Measurements from ENCODE around the gene SLC38A1.
"Not testable (repeated sequence)": the region's sequence is repeated elsewhere in the genome, so short reads cannot be mapped to it uniquely, and the experiment has no call there.

The SLC38A1 gene

DNA sequence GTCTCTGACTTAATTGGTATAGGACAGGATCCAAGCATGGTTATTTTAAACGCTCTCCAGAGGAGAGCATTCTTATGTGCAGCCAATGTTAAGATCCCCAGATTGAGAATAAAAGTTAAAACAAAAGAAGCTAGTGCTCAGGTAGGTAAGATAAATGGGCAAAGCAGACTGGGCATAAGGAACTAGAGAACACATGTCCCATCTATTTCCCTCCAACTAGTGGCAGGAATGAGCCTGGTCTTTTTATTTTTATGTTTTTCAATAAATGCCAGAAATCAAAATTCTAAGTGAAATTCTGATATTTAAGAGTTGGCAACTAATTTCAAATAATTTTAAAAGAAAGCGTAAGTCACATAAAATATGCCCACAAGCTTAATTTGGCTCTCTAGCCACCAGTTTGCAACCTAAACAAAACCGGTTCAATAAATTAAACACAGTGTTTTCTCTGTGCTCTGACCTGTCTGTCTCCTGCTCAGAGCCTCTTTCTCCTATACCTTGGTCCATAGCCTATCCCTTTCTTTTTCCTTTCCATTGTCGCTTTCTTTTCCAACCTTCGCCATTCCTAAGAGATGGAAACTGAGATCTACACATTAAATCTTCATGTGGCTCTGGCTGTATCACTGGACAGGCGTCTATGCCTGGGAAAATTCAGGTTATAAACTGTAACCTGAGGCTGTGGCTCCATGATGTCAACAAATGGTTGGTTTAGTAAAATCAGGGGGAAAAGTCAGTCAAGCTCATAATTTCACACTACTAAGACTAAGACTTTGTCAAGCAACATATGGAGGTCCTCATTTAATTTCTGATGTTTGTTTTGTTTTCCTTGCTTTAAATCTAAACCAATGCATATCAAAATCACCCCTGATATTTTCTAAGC lies 5.5 kb downstream of the SLC38A1 start:
- DNase-seq, result no peak

DNA sequence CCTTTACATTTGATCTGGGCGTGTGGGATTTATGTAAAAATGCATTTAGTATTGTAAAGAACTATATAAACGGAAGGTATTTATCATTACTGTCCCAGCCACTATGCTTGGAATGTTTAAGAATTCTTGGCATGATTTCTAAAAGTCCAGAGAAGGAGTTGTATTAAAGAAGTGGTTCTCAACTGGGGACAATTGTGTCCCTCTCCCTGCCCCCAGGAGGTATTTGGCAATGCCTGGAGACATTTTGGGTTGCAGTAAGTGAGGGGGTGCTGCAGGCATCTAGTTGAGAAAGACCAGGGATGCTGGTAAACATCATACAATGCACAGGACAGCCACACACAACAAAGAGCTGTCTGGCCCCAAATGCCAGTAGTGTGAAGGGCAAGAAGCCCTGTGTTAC lies 7.2 kb downstream of the SLC38A1 start:
- no peak for DNase-seq

DNA sequence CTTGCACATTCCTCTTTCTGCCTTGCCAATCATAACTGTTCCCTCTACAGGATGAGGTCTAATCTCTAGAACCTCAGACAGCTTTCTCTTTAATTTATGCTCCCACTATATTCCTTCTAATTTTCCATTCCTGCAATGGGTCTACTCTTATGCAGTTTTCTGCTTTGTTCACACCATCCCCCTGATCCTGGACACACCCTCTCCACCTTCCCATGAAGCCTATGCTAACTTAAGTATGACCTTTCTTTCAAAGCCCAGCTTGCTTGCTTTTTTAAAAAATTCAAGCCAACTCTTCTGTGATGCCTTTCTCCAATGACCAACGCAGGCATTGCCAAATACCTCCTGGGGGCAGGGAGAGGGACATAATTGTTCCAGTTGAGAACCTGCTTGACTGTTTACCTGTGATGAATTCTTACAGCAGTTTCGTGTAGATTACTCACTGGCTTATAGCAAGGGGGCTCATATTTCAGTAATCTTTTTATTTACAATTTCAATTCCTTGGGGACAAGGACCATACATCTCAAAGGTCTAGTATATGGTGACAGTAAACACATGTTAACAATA lies 7.8 kb downstream of the SLC38A1 start:
- no peak for DNase-seq

DNA sequence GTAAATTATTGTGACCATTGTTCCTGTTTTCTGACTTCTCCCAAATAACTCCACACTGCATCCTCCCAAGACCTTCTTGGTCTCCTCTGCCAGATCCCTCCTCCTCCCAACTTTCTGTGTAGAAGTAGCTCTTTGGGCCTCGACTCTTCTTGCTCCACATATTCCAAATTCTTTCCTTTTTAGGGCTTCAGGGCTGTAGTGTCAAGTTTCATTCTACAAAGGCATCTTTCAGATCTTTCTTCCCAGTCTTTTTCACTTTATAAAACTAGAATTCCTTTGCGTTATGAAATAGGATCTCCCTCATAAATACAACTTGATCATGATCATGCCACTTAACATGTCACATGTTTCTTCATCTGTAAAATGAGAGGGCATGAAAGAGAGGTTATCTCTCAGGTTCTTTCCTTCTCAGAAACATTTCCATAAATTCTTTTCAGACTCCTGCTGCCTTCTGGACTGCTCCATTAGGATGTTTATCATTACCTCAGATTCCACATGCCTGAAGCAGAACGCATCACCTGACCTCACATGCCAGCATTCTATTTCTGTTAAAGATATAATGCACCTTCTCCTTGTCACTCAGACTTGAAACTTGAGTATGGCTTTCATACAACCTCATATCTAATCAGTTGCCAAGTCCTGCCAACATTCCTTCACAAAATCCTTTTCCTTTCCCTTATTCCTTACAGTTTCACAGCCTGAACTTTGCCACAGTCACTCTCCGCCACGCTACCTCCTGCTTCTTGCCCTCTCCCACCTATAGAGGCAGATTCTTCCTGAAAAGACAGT lies 8.5 kb downstream of the SLC38A1 start:
- no peak for DNase-seq

DNA sequence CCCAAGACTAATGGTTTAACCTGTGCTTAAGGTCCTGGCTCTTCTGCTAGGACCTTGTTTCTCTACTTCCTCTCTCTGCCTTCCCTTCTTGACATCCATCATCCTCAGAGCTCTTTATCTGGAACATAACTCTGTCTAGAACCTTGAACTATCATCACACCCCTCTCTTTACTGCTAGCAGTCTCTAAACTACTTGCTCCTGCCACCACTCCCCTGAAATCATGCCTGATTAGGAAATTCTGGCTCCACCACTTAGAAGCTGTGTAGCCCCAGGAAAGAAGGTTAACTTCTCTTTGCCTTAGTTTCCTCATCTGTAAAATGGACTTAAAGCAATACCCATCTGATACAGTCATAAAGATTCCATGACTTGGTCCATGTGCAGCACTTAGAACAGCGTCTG lies 9.1 kb downstream of the SLC38A1 start:
- DNase-seq, result no peak

DNA sequence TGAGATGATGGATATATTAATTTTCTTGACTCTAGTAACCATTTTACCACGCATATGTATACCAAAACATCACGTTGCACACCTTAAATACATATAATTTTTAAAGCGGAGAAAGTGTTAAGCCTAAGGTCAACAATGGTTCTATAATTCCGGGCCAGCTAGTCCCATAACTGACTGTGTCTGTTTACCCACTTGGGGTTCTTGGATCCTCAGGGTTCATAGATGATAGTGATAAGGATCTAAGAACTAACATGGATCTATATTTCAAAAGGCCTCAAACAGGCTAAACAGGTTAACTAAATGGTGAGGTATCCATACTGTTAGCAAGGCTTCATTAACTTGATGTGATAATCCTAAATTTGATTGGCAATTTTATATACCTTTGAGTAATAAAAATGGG lies 9.8 kb downstream of the SLC38A1 start:
- DNase-seq, result no peak

DNA sequence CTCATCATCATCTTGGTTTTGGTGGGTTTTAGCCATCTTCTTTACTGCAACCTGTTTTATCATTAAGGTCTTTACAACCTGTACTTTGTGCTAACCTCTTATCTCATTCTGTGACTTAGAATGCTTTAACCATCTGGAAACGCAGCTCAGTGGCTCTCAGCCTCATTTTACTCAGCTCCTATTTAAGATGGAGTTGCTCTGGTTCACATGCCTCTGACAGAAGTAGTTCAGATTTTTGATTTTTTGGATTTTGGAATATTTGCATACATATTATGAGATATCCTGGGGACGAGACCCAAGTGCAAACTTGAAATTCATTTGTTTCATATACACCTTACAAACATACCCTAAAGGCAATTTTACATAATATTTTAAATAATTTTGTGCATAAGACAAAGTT lies 10.7 kb downstream of the SLC38A1 start:
- no peak for DNase-seq

DNA sequence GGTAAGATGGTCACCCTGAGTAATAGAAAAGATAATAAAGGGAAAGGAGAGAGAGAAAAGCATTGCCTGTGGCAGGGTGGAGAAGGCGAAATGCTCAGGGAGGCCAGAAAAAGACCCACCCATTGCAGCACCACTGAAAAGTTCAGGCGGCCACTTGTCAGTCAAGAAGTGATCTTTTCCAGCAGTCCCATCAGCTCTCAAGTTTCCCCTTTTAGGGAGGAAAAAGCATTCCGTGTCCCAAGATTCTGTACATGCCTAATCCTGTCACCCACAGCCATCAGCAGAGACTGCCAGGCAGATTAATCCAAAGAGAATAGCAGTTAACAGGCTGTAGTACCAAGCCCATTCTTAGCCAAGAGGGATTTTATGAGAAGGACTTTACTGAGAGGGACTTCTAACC lies 11.9 kb downstream of the SLC38A1 start:
- no peak for DNase-seq

DNA sequence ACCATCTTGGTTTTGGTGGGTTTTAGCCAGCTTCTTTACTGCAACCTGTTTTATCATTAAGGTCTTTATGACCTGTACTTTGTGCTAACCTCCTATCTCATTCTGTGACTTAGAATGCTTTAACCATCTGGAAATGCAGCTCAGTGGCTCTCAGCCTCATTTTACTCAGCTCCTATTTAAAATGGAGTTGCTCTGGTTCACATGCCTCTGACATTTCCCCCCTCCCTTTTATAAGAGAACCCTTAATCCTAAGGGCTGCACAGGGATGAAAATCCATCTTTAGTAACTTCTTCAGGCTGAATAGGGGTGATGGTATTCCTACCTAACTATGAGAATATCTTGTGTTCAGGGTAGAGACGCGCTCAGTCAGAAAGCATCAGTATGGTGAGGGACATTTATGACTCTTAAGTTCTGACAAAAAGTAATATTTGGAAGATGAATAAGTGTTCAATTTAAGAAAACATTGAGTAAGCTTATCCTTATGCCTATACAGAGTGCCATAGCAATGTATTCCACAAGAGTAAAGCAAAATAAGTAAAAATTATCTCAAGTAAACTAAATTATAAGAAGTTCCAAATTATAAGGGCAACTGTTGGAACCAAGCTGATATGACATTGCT lies 15.2 kb downstream of the SLC38A1 start:
- no peak for DNase-seq

DNA sequence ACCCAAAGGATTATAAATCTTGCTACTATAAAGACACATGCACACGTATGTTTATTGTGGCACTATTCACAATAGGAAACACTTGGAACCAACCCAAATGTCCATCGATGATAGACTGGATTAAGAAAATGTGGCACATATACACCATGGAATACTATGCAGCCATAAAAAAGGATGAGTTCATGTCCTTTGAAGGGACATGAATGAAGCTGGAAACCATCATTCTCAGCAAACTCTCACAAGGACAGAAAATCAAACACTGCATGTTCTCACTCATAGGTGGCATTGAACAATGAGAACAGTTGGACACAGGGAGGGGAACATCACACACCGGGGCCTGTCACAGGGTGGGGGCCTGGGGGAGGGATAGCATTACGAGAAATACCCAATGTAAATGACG lies 16.8 kb downstream of the SLC38A1 start:
- not testable (repeated sequence) for DNase-seq

DNA sequence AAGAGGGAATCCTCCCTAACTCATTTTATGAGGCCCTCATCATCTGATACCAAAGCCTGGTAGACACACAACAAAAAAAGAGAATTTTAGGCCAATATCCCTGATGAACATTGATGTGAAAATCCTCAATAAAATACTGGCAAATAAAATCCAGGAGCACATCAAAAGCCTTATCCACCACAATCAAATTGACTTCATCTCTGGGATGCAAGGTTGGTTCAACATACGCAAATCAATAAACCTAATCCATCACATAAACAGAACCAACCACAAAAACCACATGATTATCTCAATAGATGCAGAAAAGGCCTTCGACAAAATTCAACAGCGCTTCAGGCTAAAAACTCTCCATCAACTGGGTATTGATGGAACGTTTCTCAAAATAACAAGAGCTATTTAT lies 18.9 kb downstream of the SLC38A1 start:
- not testable (repeated sequence) for DNase-seq

DNA sequence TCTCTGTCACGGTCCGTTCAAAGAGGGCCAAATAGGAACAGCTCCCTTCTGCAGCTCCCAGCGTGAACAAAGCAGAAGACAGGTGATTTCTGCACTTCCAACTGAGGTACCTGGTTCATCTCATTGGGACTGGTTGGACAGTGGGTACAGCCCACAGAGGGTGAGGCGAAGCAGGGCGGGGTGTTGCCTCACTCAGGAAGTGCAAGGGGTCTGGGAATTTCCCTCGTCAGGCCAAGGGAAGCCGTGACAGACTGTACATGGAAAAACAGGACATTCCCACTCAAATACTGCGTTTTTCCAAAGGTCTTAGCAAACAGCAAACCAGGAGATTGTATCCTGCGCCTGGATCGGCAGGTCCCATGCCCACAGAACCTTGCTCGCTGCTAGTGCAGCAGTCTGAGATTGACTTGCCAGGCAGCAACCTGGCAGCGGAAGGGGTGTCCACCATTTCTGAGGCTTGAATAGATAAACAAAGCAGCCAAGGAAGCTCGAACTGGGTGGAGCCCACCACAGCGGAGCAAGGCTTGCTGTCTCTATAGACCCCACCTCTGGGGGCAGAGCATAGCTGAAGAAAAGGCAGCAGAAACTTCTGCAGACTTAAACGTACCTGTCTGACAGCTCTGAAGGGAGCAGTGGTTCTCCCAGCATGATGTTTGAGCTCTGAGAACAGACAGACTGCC lies 22.7 kb downstream of the SLC38A1 start:
- DNase-seq, result no peak

DNA sequence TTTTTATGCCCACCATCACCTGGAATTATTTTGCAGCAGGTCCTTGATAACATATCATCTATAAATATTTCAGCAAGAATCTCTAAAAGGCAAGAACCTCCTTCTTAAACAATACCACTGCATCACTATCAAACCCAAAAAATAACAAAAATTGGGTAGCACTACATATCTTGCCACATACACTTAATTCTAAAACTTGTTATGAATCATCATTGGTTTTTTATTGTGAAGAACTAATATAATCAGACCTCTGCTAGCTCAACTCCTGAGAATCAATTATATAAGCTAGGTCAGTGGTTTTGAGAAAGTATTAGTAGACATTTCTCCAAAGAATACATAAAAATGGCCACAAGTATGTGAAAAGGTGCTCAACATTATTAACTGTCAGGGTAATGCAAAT lies 23.8 kb downstream of the SLC38A1 start:
- DNase-seq, result no peak

DNA sequence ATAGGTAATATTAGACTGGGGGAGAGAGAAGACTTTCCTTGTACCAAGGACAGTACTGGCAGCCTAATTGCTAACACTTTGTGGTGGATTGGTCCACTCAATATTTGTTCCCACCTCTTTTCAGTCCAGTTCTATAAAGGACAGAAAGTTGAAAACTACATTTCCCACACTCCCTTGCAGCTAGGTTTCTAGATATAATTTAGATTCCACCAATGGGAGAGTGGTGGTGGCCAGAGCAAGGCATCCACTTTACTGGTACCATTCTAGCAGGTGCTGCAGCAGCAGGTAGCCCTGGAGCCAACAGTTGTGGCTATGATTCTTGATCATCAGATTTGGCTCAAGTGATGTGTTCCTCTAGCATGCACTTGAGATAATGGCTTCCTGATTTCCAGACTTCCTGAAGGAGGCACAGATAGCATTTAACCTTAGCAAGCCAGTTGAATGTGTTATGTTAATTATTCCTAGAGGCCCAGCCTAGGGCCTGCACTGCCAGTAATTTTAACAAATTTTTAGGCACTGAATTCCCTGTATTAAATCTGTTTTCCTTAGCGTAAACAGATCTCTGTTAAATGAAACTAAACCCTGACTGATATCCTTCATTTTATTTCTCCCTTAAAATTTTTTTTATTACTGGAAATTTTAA lies 24.4 kb downstream of the SLC38A1 start:
- DNase-seq, result no peak

DNA sequence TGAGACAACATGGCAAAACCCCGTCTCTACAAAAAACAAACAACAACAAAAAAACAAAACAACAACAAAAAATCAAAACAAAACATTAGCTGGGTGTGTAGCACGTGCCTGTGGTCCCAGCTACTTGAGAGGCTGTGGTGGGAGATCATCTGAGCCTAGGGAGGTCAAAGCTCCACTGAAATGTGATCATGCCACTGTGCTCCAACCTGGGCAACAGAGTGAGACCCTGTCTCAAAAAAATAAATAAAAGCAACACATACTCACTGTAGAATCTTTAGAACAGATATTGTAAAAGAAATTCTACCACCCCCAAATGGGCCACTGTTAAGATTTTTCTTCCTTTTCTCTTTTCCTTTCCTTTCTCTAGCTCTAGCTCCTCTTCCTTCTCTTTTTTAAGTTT lies 26.3 kb downstream of the SLC38A1 start:
- DNase-seq, result no peak

DNA sequence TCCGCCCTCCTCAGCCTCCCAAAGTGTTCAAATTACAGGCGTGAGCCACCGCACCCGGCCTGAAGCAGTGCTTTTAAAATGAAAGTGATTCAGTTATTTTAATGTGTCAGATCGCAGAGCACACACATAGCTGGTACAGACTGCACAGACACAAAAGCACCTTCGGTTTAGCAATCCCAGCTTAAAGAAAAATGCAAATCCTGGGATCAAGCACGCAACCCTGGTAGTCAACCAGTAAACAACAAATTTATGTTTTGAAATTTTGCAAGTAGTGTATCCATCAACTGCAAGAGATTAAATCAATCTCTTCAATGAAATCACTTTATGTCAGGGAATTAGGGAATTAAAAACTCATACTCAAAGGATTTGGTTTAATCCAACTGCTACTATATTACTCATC lies 28.4 kb downstream of the SLC38A1 start:
- DNase-seq, result no peak

DNA sequence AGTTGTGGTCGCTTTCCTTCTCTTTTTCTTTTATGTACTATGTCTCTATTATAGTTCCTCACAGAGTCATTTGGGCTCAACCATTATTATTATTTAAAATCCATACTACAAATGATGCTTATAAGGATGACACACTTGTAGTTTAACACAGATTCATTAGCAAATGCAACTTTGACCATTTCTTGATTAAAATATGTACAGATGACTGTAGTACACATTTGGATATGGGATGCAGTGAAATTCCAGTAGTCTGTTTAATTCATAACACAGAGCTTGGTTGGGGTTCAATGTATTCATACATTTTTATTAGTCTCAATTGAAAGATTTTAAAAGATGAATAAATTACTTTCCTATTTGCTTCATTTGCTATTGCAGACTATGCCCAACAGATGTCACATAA lies 30.0 kb downstream of the SLC38A1 start:
- no peak for DNase-seq

DNA sequence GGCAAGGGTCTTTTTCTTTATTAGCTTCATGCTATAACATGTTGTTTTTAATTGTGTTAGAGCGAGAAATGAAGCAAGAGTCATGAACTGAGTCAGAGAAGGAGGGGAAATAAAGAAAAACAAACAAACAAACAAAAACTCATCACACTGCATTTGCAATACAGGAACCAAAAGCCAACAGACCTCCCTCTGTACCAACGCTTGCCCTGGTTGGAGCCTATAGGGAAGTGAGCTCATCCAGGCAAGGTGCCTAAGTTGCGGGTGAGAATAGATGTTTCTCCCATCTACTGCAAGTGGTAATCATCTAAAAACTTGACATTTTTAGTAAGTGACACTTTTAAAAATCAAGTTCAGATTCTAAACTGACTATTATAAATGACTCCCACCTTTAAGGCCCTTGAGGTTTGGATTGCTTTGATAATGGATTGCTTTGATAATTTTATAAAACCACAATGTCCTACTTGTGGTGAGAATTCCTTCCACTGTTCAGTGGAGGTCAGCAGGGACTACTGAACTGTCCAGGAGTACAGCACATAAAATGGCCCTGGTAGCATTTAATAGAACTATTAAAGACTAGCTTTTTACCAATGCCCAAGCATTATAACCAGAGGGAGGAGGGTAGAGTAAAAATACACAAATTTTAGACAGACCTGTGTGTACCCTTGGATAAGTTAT lies 31.3 kb downstream of the SLC38A1 start:
- no peak for DNase-seq

DNA sequence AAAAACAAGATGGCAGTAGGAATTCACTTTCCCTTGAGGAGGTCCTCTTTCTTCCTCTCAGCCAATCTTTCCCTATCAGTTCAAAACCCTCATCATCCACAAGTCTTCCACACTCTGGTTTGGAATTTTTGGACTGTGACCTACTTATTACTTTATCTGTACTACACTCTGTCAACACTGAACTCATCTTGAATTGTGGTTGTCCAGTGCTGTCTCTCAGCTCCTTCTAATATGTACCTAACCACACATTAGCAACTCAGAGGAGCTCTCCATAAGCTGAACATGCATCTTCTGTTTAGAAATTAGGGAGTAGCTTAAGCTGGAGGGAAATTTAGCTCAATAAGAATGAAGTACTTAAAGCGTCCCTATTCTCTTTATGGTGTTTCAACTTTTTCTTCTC lies 34.8 kb downstream of the SLC38A1 start:
- no peak for DNase-seq

DNA sequence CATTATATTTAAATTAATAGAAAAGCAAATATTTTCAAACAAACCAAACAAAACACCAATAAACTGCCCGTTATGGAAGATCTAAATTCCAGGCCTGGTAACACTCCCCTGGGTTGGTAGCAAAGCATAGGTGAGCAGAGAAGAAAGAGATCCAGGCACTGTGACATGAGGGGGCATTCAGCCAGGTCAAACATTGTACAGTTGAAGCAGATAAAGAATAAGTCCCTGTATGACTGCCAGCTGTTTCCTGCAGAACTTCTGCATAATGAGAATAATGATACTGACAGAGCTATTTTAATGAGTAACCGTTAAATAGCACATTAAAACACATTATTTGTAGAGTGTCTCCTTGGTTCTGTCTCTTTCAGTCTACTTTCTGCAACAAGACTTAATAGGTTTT lies 35.4 kb downstream of the SLC38A1 start:
- no peak for DNase-seq

DNA sequence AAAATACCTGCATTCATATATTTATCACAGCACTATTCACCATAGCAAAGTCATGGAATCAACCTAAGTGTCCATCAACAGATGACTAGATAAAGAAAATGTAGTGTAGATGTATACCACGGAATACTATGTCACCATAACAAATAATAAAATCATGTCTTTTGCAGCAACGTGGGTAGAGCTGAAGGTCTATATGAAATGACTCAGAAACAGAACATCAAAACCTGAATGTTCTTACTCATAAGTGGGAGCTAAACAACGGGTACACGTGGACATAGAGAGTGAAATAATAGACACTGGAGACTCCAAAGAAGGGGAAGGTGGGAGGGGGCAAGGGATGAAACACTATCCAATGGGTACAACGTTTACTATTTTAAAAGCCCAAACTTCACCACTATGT lies 37.9 kb downstream of the SLC38A1 start:
- no peak for DNase-seq

DNA sequence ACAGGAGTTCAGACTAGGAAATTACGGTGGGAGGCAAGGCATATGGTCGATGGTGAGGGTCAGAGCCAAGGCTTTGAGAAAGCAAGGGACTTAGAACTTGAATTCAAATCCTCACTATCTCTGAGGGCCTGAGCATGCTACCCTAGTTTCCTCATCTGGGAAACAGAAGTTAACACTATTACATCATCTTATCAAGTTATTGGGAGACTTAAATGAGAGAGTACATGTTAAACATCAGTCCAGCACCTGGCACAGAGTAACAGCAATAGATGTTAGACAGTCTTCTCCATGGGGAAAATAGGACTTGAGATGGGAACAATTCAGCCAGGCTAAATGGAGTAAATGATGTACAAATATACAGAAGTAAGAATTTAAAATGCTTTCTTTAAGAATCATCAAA lies 38.5 kb downstream of the SLC38A1 start:
- DNase-seq, result no peak
